ENCODE results near the gene IGFBP6. TPM values are rescaled to one million over a fixed set of nuclear protein-coding genes. Genes with fewer than 3 reads are reported as not detected.

IGFBP6 gene
- total RNA-seq, 1 donor from 2014 or later, result 10.0 TPM

GRCh38 chr12:53076461-53076860 lies 21.0 kb upstream of the IGFBP6 start:
- no peaks in the 10 kb centered on the region for H3K27me3 Mint-ChIP-seq (ENCODE audit: low read depth)
- H3K36me3 Mint-ChIP-seq (ENCODE audit: low read depth), result peaks cover 33% of the 10 kb centered on the region
- peaks cover 54% of the 10 kb centered on the region for H3K4me1 Mint-ChIP-seq (ENCODE audit: low read depth)
- no peaks in the 10 kb centered on the region for H3K9me3 Mint-ChIP-seq (ENCODE audit: low read depth)
- H3K4me3 Mint-ChIP-seq (ENCODE audit: unreplicated experiment), result no peak overlapping the region
- peak; percentile 57 for DNase-seq (ENCODE audit: low spot score)
- no peak overlapping the region for H3K27ac Mint-ChIP-seq (ENCODE audit: unreplicated experiment)
- no peak for TF ChIP-seq CTCF (IDR thresholded peaks at IDR 0.05)

DNA sequence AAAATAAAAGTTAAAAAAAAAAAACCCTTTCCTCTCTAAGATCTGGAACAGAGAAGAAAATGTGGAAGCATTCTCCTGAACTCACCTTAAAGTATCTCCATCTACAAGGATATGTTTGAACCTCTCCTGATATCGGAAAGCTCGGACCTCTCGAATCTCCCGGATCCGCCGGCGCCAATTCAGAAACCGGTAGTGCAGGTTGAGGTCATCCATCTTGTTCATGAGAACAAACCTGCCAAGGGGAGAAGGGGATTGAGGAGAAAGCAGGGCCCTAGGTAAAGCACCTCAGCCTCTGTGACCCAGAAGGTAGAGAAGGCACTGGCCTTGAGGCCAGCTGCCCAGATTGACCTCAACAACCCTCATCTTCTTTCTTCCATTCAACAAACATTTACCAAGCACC lies 20.4 kb upstream of the IGFBP6 start:
- H3K36me3 Mint-ChIP-seq (ENCODE audit: low read depth), result peaks cover 33% of the 10 kb centered on the region
- peak; percentile 38 for DNase-seq (ENCODE audit: low spot score)
- H3K4me1 Mint-ChIP-seq (ENCODE audit: low read depth), result peaks cover 48% of the 10 kb centered on the region
- H3K4me3 Mint-ChIP-seq (ENCODE audit: unreplicated experiment), result no peak overlapping the region
- no peak for TF ChIP-seq CTCF (IDR thresholded peaks at IDR 0.05)
- no peak overlapping the region for H3K27ac Mint-ChIP-seq (ENCODE audit: unreplicated experiment)
- no peaks in the 10 kb centered on the region for H3K9me3 Mint-ChIP-seq (ENCODE audit: low read depth)
- H3K27me3 Mint-ChIP-seq (ENCODE audit: low read depth), result no peaks in the 10 kb centered on the region

DNA sequence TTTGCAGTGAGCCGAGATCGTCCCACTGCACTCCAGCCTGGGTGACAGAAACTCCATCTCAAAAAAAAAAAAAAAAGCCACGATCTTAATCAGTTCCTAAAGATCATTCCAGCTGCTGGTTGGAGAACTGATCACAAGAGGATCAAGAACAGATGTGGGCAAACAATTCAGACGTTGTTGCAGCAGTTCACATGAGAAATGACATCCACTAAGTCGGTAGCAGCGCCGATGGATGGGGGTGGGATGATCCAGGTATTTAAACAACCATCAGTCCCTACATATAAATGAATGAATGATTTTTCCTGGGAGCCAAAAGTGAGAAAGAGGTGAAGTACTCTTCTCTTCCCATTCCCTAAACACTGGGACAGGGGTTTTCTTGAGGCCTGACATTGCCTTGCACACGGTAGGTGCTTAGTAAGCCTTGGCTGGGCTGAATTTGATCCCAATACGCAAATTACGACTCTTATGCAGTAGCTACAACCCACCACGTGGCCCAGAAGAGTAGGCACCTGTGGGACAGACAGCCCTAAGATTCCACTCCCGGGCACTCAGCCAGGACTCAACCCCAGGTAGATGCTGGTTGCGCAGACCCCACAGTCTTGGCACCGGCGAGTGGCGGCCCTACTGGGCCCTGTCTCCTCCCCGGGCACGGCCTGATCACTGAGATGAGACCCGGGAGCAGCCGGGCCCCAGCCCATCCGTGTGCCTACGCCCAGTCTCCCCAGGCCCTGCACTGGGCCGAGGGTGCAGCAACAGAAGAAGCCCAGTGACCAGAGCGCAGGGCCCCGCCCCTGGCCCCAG lies 18.8 kb upstream of the IGFBP6 start:
- Mint-ChIP-seq H3K27ac (ENCODE audit: unreplicated experiment) (peak overlapping the region; percentile 97), H3K36me3 (ENCODE audit: low read depth) (peaks cover 28% of the 10 kb centered on the region), H3K27me3 (ENCODE audit: low read depth) (no peaks in the 10 kb centered on the region), H3K4me1 (ENCODE audit: low read depth) (peaks cover 38% of the 10 kb centered on the region), H3K4me3 (ENCODE audit: unreplicated experiment) (peak overlapping the region; percentile 81), H3K9me3 (ENCODE audit: low read depth) (no peaks in the 10 kb centered on the region)
- peak; percentile 6 for DNase-seq (ENCODE audit: low spot score)
- TF ChIP-seq CTCF (IDR thresholded peaks at IDR 0.05), result peak; percentile 30

GRCh38 chr12:53079226-53080117 lies 18.0 kb upstream of the IGFBP6 start, which contains the start of gene SPRYD3:
SPRYD3 (minus strand) TSS chr12:53079390; CDS start chr12:53079333, 57 bp downstream.
- DNase-seq (ENCODE audit: low spot score), result peak; percentile 100
- H3K9me3 Mint-ChIP-seq (ENCODE audit: low read depth), result no peaks in the 10 kb centered on the region
- H3K27ac Mint-ChIP-seq (ENCODE audit: unreplicated experiment), result peak within 1 kb of the TSS; percentile 97
- peaks cover 20% of the 10 kb centered on the region for H3K36me3 Mint-ChIP-seq (ENCODE audit: low read depth)
- TF ChIP-seq CTCF (IDR thresholded peaks at IDR 0.05), result no peak
- peak within 1 kb of the TSS; percentile 81 for H3K4me3 Mint-ChIP-seq (ENCODE audit: unreplicated experiment)
- H3K27me3 Mint-ChIP-seq (ENCODE audit: low read depth), result no peaks in the 10 kb centered on the region
- H3K4me1 Mint-ChIP-seq (ENCODE audit: low read depth), result peaks cover 31% of the 10 kb centered on the region

DNA sequence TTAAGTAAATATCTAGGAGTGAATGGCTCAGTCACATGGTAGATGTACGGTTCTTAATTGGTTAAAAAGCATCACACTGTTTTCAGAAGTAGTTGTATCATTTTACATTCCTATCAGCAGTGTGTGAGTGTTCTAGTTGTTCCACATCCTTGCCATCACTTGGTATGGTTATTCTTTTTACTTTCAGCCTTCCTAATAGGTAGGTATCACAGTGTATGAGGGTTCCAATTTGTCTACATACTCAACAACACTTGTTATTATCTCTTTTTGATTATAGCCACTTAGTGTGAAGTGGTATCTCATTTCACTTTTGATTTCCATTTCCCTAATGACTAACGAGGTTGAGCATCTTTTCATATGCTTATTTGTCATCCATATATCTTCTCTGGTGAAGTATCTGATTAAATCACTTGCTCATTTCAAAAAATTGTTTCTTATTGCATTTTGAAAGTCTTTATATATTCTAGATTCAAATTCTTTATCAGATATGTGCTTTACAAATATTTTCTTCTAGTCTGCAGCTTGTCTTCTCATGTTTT lies 14.8 kb upstream of the IGFBP6 start:
- no peaks in the 10 kb centered on the region for H3K27me3 Mint-ChIP-seq (ENCODE audit: low read depth)
- H3K4me1 Mint-ChIP-seq (ENCODE audit: low read depth), result peaks cover 25% of the 10 kb centered on the region
- H3K27ac Mint-ChIP-seq (ENCODE audit: unreplicated experiment), result no peak overlapping the region
- H3K9me3 Mint-ChIP-seq (ENCODE audit: low read depth), result no peaks in the 10 kb centered on the region
- H3K36me3 Mint-ChIP-seq (ENCODE audit: low read depth), result no peaks in the 10 kb centered on the region
- H3K4me3 Mint-ChIP-seq (ENCODE audit: unreplicated experiment), result no peak overlapping the region
- no peak for DNase-seq (ENCODE audit: low spot score)
- TF ChIP-seq CTCF (IDR thresholded peaks at IDR 0.05), result no peak

Measured in chondrocyte (in vitro differentiated cells).